Natural killer cell (primary cell): ENCODE data around the gene CTIF. TPM values are rescaled to one million over a fixed set of nuclear protein-coding genes. Genes with fewer than 3 reads are reported as not detected.

Source experiments
- ATAC-seq, 3 donors: fragments of 150-1000 bp in 2 of 3; fragments of 200-7000 bp in 1 of 3; cut with Tn5 transposase; 1 replicate in 1 of 3; 2 replicates in 2 of 3; pipeline ENCODE4 v1.10.0; 2021; ENCODE audit warnings: mild to moderate bottlenecking in 2 of 3, moderate library complexity in 2 of 3
- DNase-seq, 2 donors: peaks; one replicate each; pipeline versions ENCODE4 v3.0.0 to v3.0.0-alpha.2; 2013 to 2021; ENCODE audit warnings: mixed read lengths in 1 of 2
- H3K27ac ChIP-seq: one replicate; pipeline ENCODE4 v1.5.1; 2013; ENCODE audit warnings: mild to moderate bottlenecking, low read length
- H3K27me3 ChIP-seq: one replicate; pipeline ENCODE4 v1.6.1; 2013; ENCODE audit warnings: low read length; ENCODE audit not compliant: control insufficient read depth, insufficient read depth
- H3K36me3 ChIP-seq: one replicate; pipeline ENCODE4 v1.6.1; 2013; ENCODE audit warnings: low read length; ENCODE audit not compliant: control insufficient read depth, insufficient read depth
- H3K4me1 ChIP-seq: one replicate; pipeline ENCODE4 v1.6.1; 2013; ENCODE audit warnings: low read length; ENCODE audit not compliant: control insufficient read depth, insufficient read depth
- H3K4me3 ChIP-seq: one replicate; pipeline ENCODE4 v1.5.1; 2013; ENCODE audit warnings: low read length
- H3K9me3 ChIP-seq: one replicate; pipeline ENCODE4 v1.6.1; 2013; ENCODE audit warnings: low read length; ENCODE audit not compliant: control insufficient read depth, insufficient read depth
- H3K27ac Mint-ChIP-seq, 2 donors: one replicate each; pipeline ENCODE4 v1.8.0; 2022; ENCODE audit warnings: mild to moderate bottlenecking in 2 of 2, mixed read lengths in 2 of 2, moderate library complexity in 1 of 2
- H3K27me3 Mint-ChIP-seq, 2 donors: one replicate each; pipeline ENCODE4 v1.8.0; 2022; ENCODE audit warnings: low read depth in 2 of 2, mixed read lengths in 2 of 2
- H3K36me3 Mint-ChIP-seq: one replicate; pipeline ENCODE4 v1.8.0; 2022; ENCODE audit warnings: mixed read lengths
- H3K4me1 Mint-ChIP-seq, 2 donors: one replicate each; pipeline ENCODE4 v1.8.0; 2022; ENCODE audit warnings: mixed read lengths in 2 of 2
- H3K4me3 Mint-ChIP-seq: one replicate; pipeline ENCODE4 v1.8.0; 2022; ENCODE audit warnings: mild to moderate bottlenecking, moderate library complexity, mixed read lengths
- H3K9me3 Mint-ChIP-seq, 2 donors: one replicate each; pipeline ENCODE4 v1.8.0; 2022; ENCODE audit warnings: mixed read lengths in 2 of 2
- CTCF ChIP-seq: fragments of 200-600 bp; IDR thresholded peaks from one replicate; pipeline ENCODE4 v1.8.0; 2022; ENCODE audit warnings: antibody characterized with exemption
- WGBS: methylation state at CpG from one replicate; pipeline ENCODE4 v1.1.7; 2013; ENCODE audit warnings: missing lambda C conversion rate; ENCODE audit not compliant: insufficient coverage; 5-methylcytosine and 5-hydroxymethylcytosine counted together
- intact Hi-C: fragments of 100-400 bp; cut with micrococcal nuclease; formaldehyde crosslinking; loops from one replicate; pipeline ENCODE4 v1.14.2; 2022
- total RNA-seq, 4 donors: library from RNA; stranded (reverse); fragments of 120-200 nt in 1 of 4; gene quantifications; one replicate each; pipeline versions ENCODE4 v1.2.3 to v1.2.4, GENCODE V29; 2013 to 2022

CTIF gene
- total RNA-seq, 3 donors from 2014 or later (not counting 1 experiment from before 2014, with no cell fraction given) = 6.9 to 10.2 (median 8.2) TPM

DNA sequence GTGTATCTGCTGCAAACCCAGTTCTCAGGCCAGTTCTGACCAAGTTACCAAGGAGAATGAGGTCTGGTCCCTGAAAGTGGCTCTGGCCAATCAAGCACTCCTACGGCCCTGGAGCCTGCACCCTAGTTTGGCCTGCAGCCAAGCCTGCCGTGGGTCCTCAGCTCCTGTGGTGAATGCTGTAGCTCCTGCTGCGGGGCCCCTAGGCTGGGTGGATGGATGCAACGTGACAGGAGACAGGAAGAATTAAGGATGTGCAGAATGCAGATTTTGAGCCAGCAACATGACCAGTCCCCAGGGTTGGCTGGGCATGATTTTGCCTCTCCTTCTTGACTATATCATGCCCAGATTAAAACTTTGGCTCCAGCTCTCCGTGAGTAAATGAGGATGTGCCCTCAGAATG is 314.8 kb downstream of the CTIF start:
- DNase-seq (no peak), ATAC-seq (no peak)
- H3K27ac Mint-ChIP-seq = no peak overlapping the region
- no peaks in the 10 kb centered on the region for H3K27me3 ChIP-seq
- WGBS = 94% methylated on average over 5 of the region's 5 CpGs
- peaks cover 41% of the 10 kb centered on the region for H3K4me1 ChIP-seq
- no peak overlapping the region for H3K4me3 Mint-ChIP-seq
- H3K36me3 Mint-ChIP-seq = no peaks in the 10 kb centered on the region
- TF ChIP-seq CTCF = no peak
- no peaks in the 10 kb centered on the region for H3K36me3 ChIP-seq
- H3K27me3 Mint-ChIP-seq = no peaks in the 10 kb centered on the region
- intact Hi-C loops = no loop called here
- no peak overlapping the region for H3K4me3 ChIP-seq
- no peak overlapping the region for H3K27ac ChIP-seq
- H3K9me3 ChIP-seq = no peaks in the 10 kb centered on the region
- peaks cover 63 to 80% of the 10 kb centered on the region in 2 donors for H3K4me1 Mint-ChIP-seq
- no peaks in the 10 kb centered on the region for H3K9me3 Mint-ChIP-seq

GRCh38 chr18:48854780-48855179 is 315.9 kb downstream of the CTIF start:
- H3K4me1 Mint-ChIP-seq = peaks cover 64 to 78% of the 10 kb centered on the region in 2 donors
- Histone ChIP-seq H3K4me3 (no peak overlapping the region), H3K27ac (no peak overlapping the region), H3K27me3 (no peaks in the 10 kb centered on the region), H3K36me3 (no peaks in the 10 kb centered on the region), H3K9me3 (no peaks in the 10 kb centered on the region), H3K4me1 (peaks cover 41% of the 10 kb centered on the region)
- WGBS = 88% methylated on average over 11 of the region's 11 CpGs
- H3K27ac Mint-ChIP-seq = peak overlapping the region in 1 of 2 donors; percentile 32
- TF ChIP-seq CTCF = no peak
- intact Hi-C loops = no loop called here
- no peak for DNase-seq
- no peaks in the 10 kb centered on the region for H3K27me3 Mint-ChIP-seq
- no peaks in the 10 kb centered on the region for H3K9me3 Mint-ChIP-seq
- no peaks in the 10 kb centered on the region for H3K36me3 Mint-ChIP-seq
- H3K4me3 Mint-ChIP-seq = no peak overlapping the region
- ATAC-seq = peak in 2 of 3 donors; percentile 17 to 35

- Mint-ChIP-seq H3K4me1 (peaks cover 56 to 71% of the 10 kb centered on the region in 2 donors), H3K9me3 (no peaks in the 10 kb centered on the region), H3K36me3 (no peaks in the 10 kb centered on the region), H3K27me3 (no peaks in the 10 kb centered on the region), H3K4me3 (no peak overlapping the region), H3K27ac (peak overlapping the region in 1 of 2 donors; percentile 32)
- ATAC-seq (peak in 2 of 3 donors; percentile 68 to 82), DNase-seq (no peak)
- Histone ChIP-seq H3K4me3 (no peak overlapping the region), H3K4me1 (peaks cover 38% of the 10 kb centered on the region), H3K9me3 (no peaks in the 10 kb centered on the region), H3K36me3 (no peaks in the 10 kb centered on the region), H3K27me3 (no peaks in the 10 kb centered on the region), H3K27ac (no peak overlapping the region)
- no peak for TF ChIP-seq CTCF
- intact Hi-C loops = no loop called here
- 78% methylated on average over 18 of the region's 18 CpGs for WGBS
Measured at GRCh38 chr18:48855422-48856377, 316.9 kb downstream of the CTIF start.
